Keratinocyte (primary cell): Measurements from ENCODE around the gene USHBP1. TPM values are rescaled to one million over a fixed set of nuclear protein-coding genes. Genes with fewer than 3 reads are reported as not detected.

Source experiments
- DNase-seq: peaks from one replicate; pipeline ENCODE4 v3.0.0-alpha.2; 2011; ENCODE audit warnings: low read depth, missing footprints, low spot score
- FAIRE-seq: peaks from 2 replicates; lab custom pipeline; 2011; peaks lifted over from hg19 to GRCh38; lab: Jason Lieb, UNC
- H2AFZ ChIP-seq: 2 replicates; pipeline ENCODE4 v1.6.0; 2012; ENCODE audit warnings: low read length, control low read depth, inconsistent platforms; ENCODE audit not compliant: control insufficient read depth
- H3K27ac ChIP-seq: 2 replicates; pipeline ENCODE4 v1.5.1; 2011; ENCODE audit warnings: low read length; ENCODE audit not compliant: control insufficient read depth, insufficient read depth
- H3K27me3 ChIP-seq: 3 replicates; pipeline ENCODE4 v1.6.0; 2011; ENCODE audit warnings: low read length; ENCODE audit not compliant: control insufficient read depth, insufficient read depth; ENCODE audit errors: extremely low read depth
- H3K36me3 ChIP-seq, 2 experiments: 2 replicates in 1 of 2; 3 replicates in 1 of 2; pipeline ENCODE4 v1.5.1; 2011; ENCODE audit warnings: low read length in 2 of 2, mild to moderate bottlenecking in 1 of 2; ENCODE audit not compliant: control insufficient read depth in 2 of 2, insufficient read depth in 2 of 2; ENCODE audit errors: extremely low read depth in 1 of 2
- H3K4me1 ChIP-seq: 3 replicates; pipeline ENCODE4 v1.5.1; 2011; ENCODE audit warnings: low read length; ENCODE audit not compliant: control insufficient read depth, insufficient read depth; ENCODE audit errors: extremely low read depth
- H3K4me2 ChIP-seq: 3 replicates; pipeline ENCODE4 v1.6.0; 2011; ENCODE audit warnings: low read depth, low read length; ENCODE audit not compliant: control insufficient read depth, insufficient read depth; ENCODE audit errors: extremely low read depth
- H3K4me3 ChIP-seq, 3 experiments: fragments of 200-600 bp in 1 of 3; sonication (generic) in 1 of 3; 2 replicates in 2 of 3; 3 replicates in 1 of 3; pipeline ENCODE4 v1.5.1; 2011 to 2016; ENCODE audit warnings: low read length in 3 of 3, mild to moderate bottlenecking in 3 of 3, control low read depth in 2 of 3, inconsistent platforms in 1 of 3, low read depth in 1 of 3, mixed read lengths in 1 of 3, mixed run types in 1 of 3, moderate library complexity in 1 of 3; ENCODE audit not compliant: control insufficient read depth in 2 of 3, insufficient read depth in 2 of 3; ENCODE audit errors: extremely low read depth in 1 of 3
- H3K79me2 ChIP-seq: 2 replicates; pipeline ENCODE4 v1.6.0; 2012; ENCODE audit warnings: low read length; ENCODE audit not compliant: control insufficient read depth, insufficient read depth
- H3K9ac ChIP-seq: 3 replicates; pipeline ENCODE4 v1.6.0; 2011; ENCODE audit warnings: low read length; ENCODE audit not compliant: control insufficient read depth, insufficient read depth; ENCODE audit errors: extremely low read depth
- H3K9me1 ChIP-seq: 3 replicates; pipeline ENCODE4 v1.6.0; 2011; ENCODE audit warnings: low read length; ENCODE audit not compliant: control insufficient read depth, insufficient read depth; ENCODE audit errors: extremely low read depth
- H3K9me3 ChIP-seq: 2 replicates; pipeline ENCODE4 v1.5.1; 2012; ENCODE audit warnings: low read depth, low read length; ENCODE audit not compliant: control insufficient read depth
- H4K20me1 ChIP-seq: 3 replicates; pipeline ENCODE4 v1.6.0; 2011; ENCODE audit warnings: low read length; ENCODE audit not compliant: control insufficient read depth, insufficient read depth; ENCODE audit errors: extremely low read depth
- EZH2 ChIP-seq: IDR thresholded peaks from one replicate; pipeline ENCODE4 v1.6.1; 2012; ENCODE audit warnings: inconsistent platforms, mild to moderate bottlenecking, low read length, moderate library complexity
- dilution Hi-C: fragments of 300-500 bp; cut with MboI; formaldehyde crosslinking; loops from one replicate; pipeline ENCODE4 v1.7.0; 2020; ENCODE audit warnings: low sequenced_read_pairs; ENCODE audit not compliant: extremely low pct_ligation_motif_present
- polyA plus RNA-seq, 5 experiments: library from polyadenylated mRNA; depleted of rRNA in 3 of 5; stranded (reverse) in 3 of 5; stranded (forward) in 1 of 5; unstranded in 1 of 5; fragments of >200 nt; gene quantifications; 1 replicate in 1 of 5; 2 replicates in 3 of 5; 3 replicates in 1 of 5; pipeline versions ENCODE4 v1.2.1 to v1.2.3, GENCODE V29; 2011 to 2012; ENCODE audit warnings: missing spikeins in 2 of 5, low read depth in 1 of 5, low replicate concordance in 1 of 5
- TF ChIP-seq, protein P1 (sequence below), 3 experiments: IDR thresholded peaks in 1 of 3; conservative IDR thresholded peaks in 1 of 3; optimal IDR thresholded peaks in 1 of 3; 2 replicates in 2 of 3; 3 replicates in 1 of 3; pipeline versions ENCODE3 to v1.5.1; 2011; ENCODE audit warnings: low read length in 3 of 3, mild to moderate bottlenecking in 3 of 3, moderate library complexity in 2 of 3, control low read depth in 1 of 3, inconsistent platforms in 1 of 3; ENCODE audit not compliant: insufficient read depth in 2 of 3; ENCODE audit errors: extremely low read depth in 1 of 3

The USHBP1 gene
- polyA plus RNA-seq, 1 donor (not counting 4 experiments of a cell fraction or from before 2014, with no cell fraction given) = not detected

DNA sequence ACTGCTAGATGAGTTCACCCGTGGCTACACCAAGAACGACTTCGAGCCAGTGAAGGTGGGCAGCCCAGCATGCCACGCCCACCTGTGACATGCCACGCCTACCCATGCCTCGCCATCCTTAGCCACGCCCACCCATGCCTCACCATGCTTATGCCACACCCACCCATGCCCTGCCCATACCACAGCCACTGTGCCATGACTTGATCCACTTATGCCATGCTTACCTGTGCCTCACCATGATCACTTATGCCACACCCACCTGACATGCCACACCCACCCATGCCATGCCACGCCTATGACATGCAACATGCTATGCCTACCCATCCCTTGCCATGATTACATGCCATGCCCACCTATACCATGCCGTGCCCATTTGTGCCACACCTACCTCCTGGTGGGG is 62.3 kb downstream of the USHBP1 start:
- DNase-seq (no peak), FAIRE-seq (no peak)
- peaks cover 25 to 36% of the 10 kb centered on the region in 2 experiments for H3K36me3 ChIP-seq

DNA sequence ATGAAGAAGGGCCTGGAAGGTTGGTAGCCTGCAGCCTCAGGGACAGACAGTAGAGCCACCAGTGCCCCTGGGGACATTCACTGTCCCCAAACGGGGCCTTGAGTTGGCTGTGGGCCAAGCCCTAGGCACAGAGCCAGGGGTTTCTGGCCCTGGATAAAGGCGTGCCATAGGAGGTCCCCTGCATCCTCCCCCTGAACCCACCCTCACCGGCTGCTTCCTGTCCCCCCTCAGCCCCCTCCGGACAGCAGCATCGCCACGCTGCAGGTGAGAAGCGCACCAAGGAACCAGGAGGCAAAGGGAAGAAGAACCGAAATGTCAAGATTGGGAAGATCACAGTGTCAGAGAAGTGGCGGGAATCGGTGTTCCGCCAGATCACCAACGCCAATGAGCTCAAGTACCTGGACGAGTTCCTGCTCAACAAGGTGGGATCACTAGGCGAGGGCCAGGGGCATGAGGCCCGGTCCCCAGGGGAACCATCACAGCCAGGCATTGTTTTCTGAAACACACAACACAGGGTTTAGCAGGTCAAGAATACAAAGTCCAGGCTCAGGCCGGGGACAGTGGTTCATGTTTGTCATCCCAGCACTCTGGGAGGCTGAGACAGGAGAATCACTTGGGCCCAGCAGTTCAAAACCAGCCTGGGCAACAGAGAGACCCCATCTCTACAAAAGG is 64.0 kb downstream of the USHBP1 start:
- peaks cover 25 to 29% of the 10 kb centered on the region in 2 experiments for H3K36me3 ChIP-seq
- H3K4me2 ChIP-seq = no peak overlapping the region
- dilution Hi-C loops = no loop called here
- no peak overlapping the region for H3K4me3 ChIP-seq
- H4K20me1 ChIP-seq = no peaks in the 10 kb centered on the region
- H3K79me2 ChIP-seq = no peaks in the 10 kb centered on the region
- H3K9ac ChIP-seq = no peak overlapping the region
- no peak overlapping the region for H2AFZ ChIP-seq
- H3K27ac ChIP-seq = no peak overlapping the region
- H3K9me3 ChIP-seq = no peaks in the 10 kb centered on the region
- no peak for FAIRE-seq
- no peak for DNase-seq
- H3K4me1 ChIP-seq = no peaks in the 10 kb centered on the region
- H3K9me1 ChIP-seq = no peaks in the 10 kb centered on the region
- TF ChIP-seq, protein P1, sequence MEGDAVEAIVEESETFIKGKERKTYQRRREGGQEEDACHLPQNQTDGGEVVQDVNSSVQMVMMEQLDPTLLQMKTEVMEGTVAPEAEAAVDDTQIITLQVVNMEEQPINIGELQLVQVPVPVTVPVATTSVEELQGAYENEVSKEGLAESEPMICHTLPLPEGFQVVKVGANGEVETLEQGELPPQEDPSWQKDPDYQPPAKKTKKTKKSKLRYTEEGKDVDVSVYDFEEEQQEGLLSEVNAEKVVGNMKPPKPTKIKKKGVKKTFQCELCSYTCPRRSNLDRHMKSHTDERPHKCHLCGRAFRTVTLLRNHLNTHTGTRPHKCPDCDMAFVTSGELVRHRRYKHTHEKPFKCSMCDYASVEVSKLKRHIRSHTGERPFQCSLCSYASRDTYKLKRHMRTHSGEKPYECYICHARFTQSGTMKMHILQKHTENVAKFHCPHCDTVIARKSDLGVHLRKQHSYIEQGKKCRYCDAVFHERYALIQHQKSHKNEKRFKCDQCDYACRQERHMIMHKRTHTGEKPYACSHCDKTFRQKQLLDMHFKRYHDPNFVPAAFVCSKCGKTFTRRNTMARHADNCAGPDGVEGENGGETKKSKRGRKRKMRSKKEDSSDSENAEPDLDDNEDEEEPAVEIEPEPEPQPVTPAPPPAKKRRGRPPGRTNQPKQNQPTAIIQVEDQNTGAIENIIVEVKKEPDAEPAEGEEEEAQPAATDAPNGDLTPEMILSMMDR (optimal IDR thresholded peaks at IDR 0.05 in 1 of 3, IDR thresholded peaks at IDR 0.05 in 1 of 3, conservative IDR thresholded peaks at IDR 0.05 in 1 of 3; ENCODE audit: extremely low read depth in 1 of 3, insufficient read depth in 2 of 3, low read length in 3 of 3) = no peak
- TF ChIP-seq EZH2 = no peak
- H3K27me3 ChIP-seq = no peaks in the 10 kb centered on the region

More for the DNA sequence above, 62.3 kb downstream of the USHBP1 start:
- no peak overlapping the region for H2AFZ ChIP-seq
- dilution Hi-C loops = no loop called here
- H3K9ac ChIP-seq = no peak overlapping the region
- H3K9me1 ChIP-seq = no peaks in the 10 kb centered on the region
- no peaks in the 10 kb centered on the region for H3K4me1 ChIP-seq
- TF ChIP-seq EZH2 = no peak
- TF ChIP-seq, protein P1 (optimal IDR thresholded peaks at IDR 0.05 in 1 of 3, IDR thresholded peaks at IDR 0.05 in 1 of 3, conservative IDR thresholded peaks at IDR 0.05 in 1 of 3; ENCODE audit: extremely low read depth in 1 of 3, insufficient read depth in 2 of 3, low read length in 3 of 3) = no peak
- no peaks in the 10 kb centered on the region for H3K79me2 ChIP-seq
- no peaks in the 10 kb centered on the region for H4K20me1 ChIP-seq
- no peaks in the 10 kb centered on the region for H3K9me3 ChIP-seq
- H3K27me3 ChIP-seq = no peaks in the 10 kb centered on the region
- no peak overlapping the region for H3K27ac ChIP-seq
- H3K4me2 ChIP-seq = no peak overlapping the region
- H3K4me3 ChIP-seq = no peak overlapping the region

Other genes with a start within 250 kb of the USHBP1 start
- 0.35 to 1.3 TPM (median 0.38 TPM) in 3 replicates for gene CPAMD8, start 237.9 kb downstream of the USHBP1 start, polyA plus RNA-seq
- 4.1 to 8.8 TPM (median 8.1 TPM) in 3 replicates for gene HAUS8, start 189.3 kb downstream of the USHBP1 start, polyA plus RNA-seq
- gene MYO9B, start 189.0 kb downstream of the USHBP1 start, polyA plus RNA-seq = 14.3 to 17.9 TPM (median 14.4 TPM) in 3 replicates
- 18.0 to 24.1 TPM (median 20.7 TPM) in 3 replicates for gene USE1, start 49.4 kb downstream of the USHBP1 start, polyA plus RNA-seq
- 2.1 to 6.6 TPM (median 2.2 TPM) in 3 replicates for gene OCEL1, start 38.5 kb downstream of the USHBP1 start, polyA plus RNA-seq
- 12.3 to 20.2 TPM (median 12.9 TPM) in 3 replicates for gene NR2F6, start 18.8 kb downstream of the USHBP1 start, polyA plus RNA-seq
- gene BABAM1, start 2.7 kb upstream of the USHBP1 start, polyA plus RNA-seq = 83.1 to 92.8 TPM (median 83.1 TPM) in 3 replicates
- 0.30 to 0.41 TPM (median 0.39 TPM) in 3 replicates for gene ANKLE1, start 17.2 kb upstream of the USHBP1 start, polyA plus RNA-seq
- gene ABHD8, start 38.7 kb upstream of the USHBP1 start, polyA plus RNA-seq = 4.1 to 11.2 TPM (median 8.7 TPM) in 3 replicates
- gene MRPL34, start 41.1 kb upstream of the USHBP1 start, polyA plus RNA-seq = 49.2 to 63.7 TPM (median 59.6 TPM) in 3 replicates
- gene DDA1, start 44.8 kb upstream of the USHBP1 start, polyA plus RNA-seq = 59.4 to 75.4 TPM (median 62.8 TPM) in 3 replicates
- 1.1 to 2.7 TPM (median 1.6 TPM) in 3 replicates for gene ANO8, start 70.1 kb upstream of the USHBP1 start, polyA plus RNA-seq
- 7.2 to 9.3 TPM (median 8.9 TPM) in 3 replicates for gene GTPBP3, start 72.8 kb upstream of the USHBP1 start, polyA plus RNA-seq
- gene PLVAP, start 112.6 kb upstream of the USHBP1 start, polyA plus RNA-seq = not detected in 3 replicates
- gene CCDC194, start 129.5 kb upstream of the USHBP1 start, polyA plus RNA-seq = not detected in 3 replicates
- gene BST2, start 140.9 kb upstream of the USHBP1 start, polyA plus RNA-seq = 4.0 to 8.4 TPM (median 4.4 TPM) in 3 replicates
- gene MVB12A, start 155.3 kb upstream of the USHBP1 start, polyA plus RNA-seq = 23.3 to 36.6 TPM (median 33.0 TPM) in 3 replicates
- gene TMEM221, start 183.9 kb upstream of the USHBP1 start, polyA plus RNA-seq = 0.04 to 0.08 TPM (median 0.06 TPM) in 3 replicates
- not detected in 3 replicates for gene NXNL1, start 196.2 kb upstream of the USHBP1 start, polyA plus RNA-seq
- gene SLC27A1, start 205.8 kb upstream of the USHBP1 start, polyA plus RNA-seq = 8.4 to 12.6 TPM (median 11.7 TPM) in 3 replicates
- gene PGLS, start 246.9 kb upstream of the USHBP1 start, polyA plus RNA-seq = 30.2 to 71.5 TPM (median 33.8 TPM) in 3 replicates